GM12878 (cell line): ENCODE results near the gene SLC43A3. TPM values are rescaled to one million over a fixed set of nuclear protein-coding genes. Genes with fewer than 3 reads are reported as not detected.

Experiments used
- CREB1 ChIP-seq: IDR thresholded peaks from 2 replicates; pipeline ENCODE4 v1.6.1; 2012; ENCODE audit warnings: low read depth, mild to moderate bottlenecking, inconsistent platforms
- CUX1 ChIP-seq: IDR thresholded peaks from 2 replicates; pipeline ENCODE4 v1.6.1; 2012; ENCODE audit warnings: improper control_type of control experiment, low read depth, low read length; ENCODE audit not compliant: insufficient replicate concordance
- DPF2 ChIP-seq: fragments of 450-650 bp; IDR thresholded peaks from 2 replicates; pipeline ENCODE4 v1.6.1; 2017; ENCODE audit warnings: mild to moderate bottlenecking
- FOS ChIP-seq: IDR thresholded peaks from 3 replicates; pipeline ENCODE4 v1.6.1; 2011; ENCODE audit warnings: borderline replicate concordance; ENCODE audit not compliant: insufficient read length; ENCODE audit errors: extremely low read depth
- FOXM1 ChIP-seq: IDR thresholded peaks from 2 replicates; pipeline ENCODE4 v1.6.1; 2012; ENCODE audit warnings: low read depth, mild to moderate bottlenecking, inconsistent platforms, low read length, moderate library complexity
- NRF1 ChIP-seq: conservative IDR thresholded peaks from 2 replicates; pipeline ENCODE4 v1.6.1; 2011; ENCODE audit warnings: mild to moderate bottlenecking, low read depth, low read length, improper control_type of control experiment
- SIN3A ChIP-seq: IDR thresholded peaks from 2 replicates; pipeline ENCODE4 v1.6.1; 2012; ENCODE audit warnings: low read depth, low read length, improper control_type of control experiment
- SREBF1 ChIP-seq: IDR thresholded peaks from 2 replicates; pipeline ENCODE4 v1.6.1; 2012; ENCODE audit warnings: mild to moderate bottlenecking, low read length
- TBL1XR1 ChIP-seq: IDR thresholded peaks from 2 replicates; pipeline ENCODE4 v1.6.1; 2012; ENCODE audit warnings: low read depth, low read length, improper control_type of control experiment
- ZSCAN29 ChIP-seq: fragments of 450-650 bp; IDR thresholded peaks from 2 replicates; pipeline ENCODE4 v1.6.1; 2017; ENCODE audit warnings: mild to moderate bottlenecking, moderate library complexity
- polyA plus RNA-seq, 11 experiments: library from polyadenylated mRNA; depleted of rRNA in 4 of 11; unstranded in 6 of 11; stranded (reverse) in 5 of 11; fragments of >200 nt; fragmentation: Nextera tagmentation in 4 of 11; fragmentation: Illumina TruSeq in 1 of 11; extraction: Ambion mirVana in 4 of 11; extraction: Trizol in 1 of 11; gene quantifications; 1 replicate in 1 of 11; 2 replicates in 10 of 11; pipeline versions ENCODE4 v1.2.1 to v1.2.3, GENCODE V29; 2011 to 2016; ENCODE audit warnings: inconsistent platforms in 2 of 11, missing spikeins in 2 of 11, low read depth in 1 of 11
- total RNA-seq, 4 experiments: library from RNA; depleted of rRNA in 3 of 4; stranded (reverse); fragments of >200 nt in 3 of 4; fragmentation: Illumina TruSeq in 1 of 4; extraction: Trizol in 1 of 4; gene quantifications; 2 replicates each; pipeline versions ENCODE4 v1.2.1 to v1.2.3, GENCODE V29; 2013 to 2021
- TF ChIP-seq, protein P1 (sequence below), 3 experiments: IDR thresholded peaks in 2 of 3; conservative IDR thresholded peaks in 1 of 3; 2 replicates each; pipeline ENCODE4 v1.5.1; 2011; ENCODE audit warnings: low read depth in 3 of 3, low read length in 3 of 3, mild to moderate bottlenecking in 3 of 3, control low read depth in 2 of 3, moderate library complexity in 2 of 3, inconsistent platforms in 1 of 3, mixed read lengths in 1 of 3; ENCODE audit not compliant: control insufficient read depth in 2 of 3, insufficient read depth in 1 of 3; ENCODE audit errors: extremely low read depth in 1 of 3
- TF ChIP-seq, protein P2 (sequence below): fragments of 450-650 bp; IDR thresholded peaks from 2 replicates; pipeline ENCODE4 v1.6.1; 2016; ENCODE audit warnings: mild to moderate bottlenecking, moderate library complexity, borderline replicate concordance
- TF ChIP-seq, protein P3 (sequence below): fragments of 450-650 bp; IDR thresholded peaks from 2 replicates; pipeline ENCODE4 v1.6.1; 2017; ENCODE audit warnings: mild to moderate bottlenecking, moderate library complexity

Gene SLC43A3
- total and polyA plus RNA-seq, 10 of the 15 experiments (the other 5 are each of a cell fraction or from before 2014, with no cell fraction given), result 37.5 to 237 (median 132) TPM

DNA sequence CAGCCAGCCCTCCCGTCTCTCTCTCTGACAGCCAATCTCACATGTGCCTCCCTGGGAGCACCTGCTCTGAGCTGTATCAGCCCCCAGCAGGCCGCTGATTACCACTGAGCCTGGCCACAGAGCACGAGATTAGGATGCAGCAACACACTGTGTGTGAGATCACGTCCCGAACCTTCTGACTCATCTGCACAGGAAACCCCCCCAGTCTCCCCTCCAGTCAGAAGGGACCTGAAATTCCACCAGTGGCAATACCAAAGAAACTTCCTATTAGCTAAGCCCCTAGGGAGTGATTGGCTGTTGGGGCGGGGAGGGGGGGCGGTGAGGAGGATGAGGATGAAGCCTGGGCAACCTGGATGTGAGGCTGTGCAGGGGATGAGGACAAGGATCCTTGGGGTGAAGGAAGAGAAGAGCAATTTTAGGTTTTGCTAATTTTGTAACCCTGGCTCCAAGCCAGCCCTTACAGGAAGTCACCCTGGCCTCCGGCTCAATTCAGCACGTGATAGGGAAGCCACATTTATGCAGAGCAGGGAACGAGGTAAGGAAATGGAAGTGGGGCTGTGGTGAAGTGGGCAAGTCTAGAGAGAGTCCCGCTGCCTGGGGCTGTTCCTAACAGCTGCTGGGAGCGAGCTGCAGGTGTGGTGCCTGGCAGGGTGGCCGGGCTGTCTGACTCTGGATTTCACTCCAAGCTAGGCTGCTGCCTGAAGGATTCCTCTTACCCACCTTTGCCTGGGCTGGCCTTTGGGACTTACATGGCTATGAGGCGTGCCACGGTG lies 1.9 kb downstream of the SLC43A3 start (continued):
- TF ChIP-seq CUX1, result peak; percentile 60
- TF ChIP-seq, protein P1, sequence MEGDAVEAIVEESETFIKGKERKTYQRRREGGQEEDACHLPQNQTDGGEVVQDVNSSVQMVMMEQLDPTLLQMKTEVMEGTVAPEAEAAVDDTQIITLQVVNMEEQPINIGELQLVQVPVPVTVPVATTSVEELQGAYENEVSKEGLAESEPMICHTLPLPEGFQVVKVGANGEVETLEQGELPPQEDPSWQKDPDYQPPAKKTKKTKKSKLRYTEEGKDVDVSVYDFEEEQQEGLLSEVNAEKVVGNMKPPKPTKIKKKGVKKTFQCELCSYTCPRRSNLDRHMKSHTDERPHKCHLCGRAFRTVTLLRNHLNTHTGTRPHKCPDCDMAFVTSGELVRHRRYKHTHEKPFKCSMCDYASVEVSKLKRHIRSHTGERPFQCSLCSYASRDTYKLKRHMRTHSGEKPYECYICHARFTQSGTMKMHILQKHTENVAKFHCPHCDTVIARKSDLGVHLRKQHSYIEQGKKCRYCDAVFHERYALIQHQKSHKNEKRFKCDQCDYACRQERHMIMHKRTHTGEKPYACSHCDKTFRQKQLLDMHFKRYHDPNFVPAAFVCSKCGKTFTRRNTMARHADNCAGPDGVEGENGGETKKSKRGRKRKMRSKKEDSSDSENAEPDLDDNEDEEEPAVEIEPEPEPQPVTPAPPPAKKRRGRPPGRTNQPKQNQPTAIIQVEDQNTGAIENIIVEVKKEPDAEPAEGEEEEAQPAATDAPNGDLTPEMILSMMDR (IDR thresholded peaks at IDR 0.05 in 2 of 3, conservative IDR thresholded peaks at IDR 0.05 in 1 of 3; ENCODE audit: control insufficient read depth in 2 of 3, extremely low read depth in 1 of 3, insufficient read depth in 1 of 3, low read depth in 3 of 3, low read length in 3 of 3), result no peak
- TF ChIP-seq, protein P2, sequence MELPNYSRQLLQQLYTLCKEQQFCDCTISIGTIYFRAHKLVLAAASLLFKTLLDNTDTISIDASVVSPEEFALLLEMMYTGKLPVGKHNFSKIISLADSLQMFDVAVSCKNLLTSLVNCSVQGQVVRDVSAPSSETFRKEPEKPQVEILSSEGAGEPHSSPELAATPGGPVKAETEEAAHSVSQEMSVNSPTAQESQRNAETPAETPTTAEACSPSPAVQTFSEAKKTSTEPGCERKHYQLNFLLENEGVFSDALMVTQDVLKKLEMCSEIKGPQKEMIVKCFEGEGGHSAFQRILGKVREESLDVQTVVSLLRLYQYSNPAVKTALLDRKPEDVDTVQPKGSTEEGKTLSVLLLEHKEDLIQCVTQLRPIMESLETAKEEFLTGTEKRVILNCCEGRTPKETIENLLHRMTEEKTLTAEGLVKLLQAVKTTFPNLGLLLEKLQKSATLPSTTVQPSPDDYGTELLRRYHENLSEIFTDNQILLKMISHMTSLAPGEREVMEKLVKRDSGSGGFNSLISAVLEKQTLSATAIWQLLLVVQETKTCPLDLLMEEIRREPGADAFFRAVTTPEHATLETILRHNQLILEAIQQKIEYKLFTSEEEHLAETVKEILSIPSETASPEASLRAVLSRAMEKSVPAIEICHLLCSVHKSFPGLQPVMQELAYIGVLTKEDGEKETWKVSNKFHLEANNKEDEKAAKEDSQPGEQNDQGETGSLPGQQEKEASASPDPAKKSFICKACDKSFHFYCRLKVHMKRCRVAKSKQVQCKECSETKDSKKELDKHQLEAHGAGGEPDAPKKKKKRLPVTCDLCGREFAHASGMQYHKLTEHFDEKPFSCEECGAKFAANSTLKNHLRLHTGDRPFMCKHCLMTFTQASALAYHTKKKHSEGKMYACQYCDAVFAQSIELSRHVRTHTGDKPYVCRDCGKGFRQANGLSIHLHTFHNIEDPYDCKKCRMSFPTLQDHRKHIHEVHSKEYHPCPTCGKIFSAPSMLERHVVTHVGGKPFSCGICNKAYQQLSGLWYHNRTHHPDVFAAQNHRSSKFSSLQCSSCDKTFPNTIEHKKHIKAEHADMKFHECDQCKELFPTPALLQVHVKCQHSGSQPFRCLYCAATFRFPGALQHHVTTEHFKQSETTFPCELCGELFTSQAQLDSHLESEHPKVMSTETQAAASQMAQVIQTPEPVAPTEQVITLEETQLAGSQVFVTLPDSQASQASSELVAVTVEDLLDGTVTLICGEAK, result no peak
- TF ChIP-seq TBL1XR1, result peak; percentile 85; the same call in 1 of the 2 replicates
- TF ChIP-seq, protein P3, sequence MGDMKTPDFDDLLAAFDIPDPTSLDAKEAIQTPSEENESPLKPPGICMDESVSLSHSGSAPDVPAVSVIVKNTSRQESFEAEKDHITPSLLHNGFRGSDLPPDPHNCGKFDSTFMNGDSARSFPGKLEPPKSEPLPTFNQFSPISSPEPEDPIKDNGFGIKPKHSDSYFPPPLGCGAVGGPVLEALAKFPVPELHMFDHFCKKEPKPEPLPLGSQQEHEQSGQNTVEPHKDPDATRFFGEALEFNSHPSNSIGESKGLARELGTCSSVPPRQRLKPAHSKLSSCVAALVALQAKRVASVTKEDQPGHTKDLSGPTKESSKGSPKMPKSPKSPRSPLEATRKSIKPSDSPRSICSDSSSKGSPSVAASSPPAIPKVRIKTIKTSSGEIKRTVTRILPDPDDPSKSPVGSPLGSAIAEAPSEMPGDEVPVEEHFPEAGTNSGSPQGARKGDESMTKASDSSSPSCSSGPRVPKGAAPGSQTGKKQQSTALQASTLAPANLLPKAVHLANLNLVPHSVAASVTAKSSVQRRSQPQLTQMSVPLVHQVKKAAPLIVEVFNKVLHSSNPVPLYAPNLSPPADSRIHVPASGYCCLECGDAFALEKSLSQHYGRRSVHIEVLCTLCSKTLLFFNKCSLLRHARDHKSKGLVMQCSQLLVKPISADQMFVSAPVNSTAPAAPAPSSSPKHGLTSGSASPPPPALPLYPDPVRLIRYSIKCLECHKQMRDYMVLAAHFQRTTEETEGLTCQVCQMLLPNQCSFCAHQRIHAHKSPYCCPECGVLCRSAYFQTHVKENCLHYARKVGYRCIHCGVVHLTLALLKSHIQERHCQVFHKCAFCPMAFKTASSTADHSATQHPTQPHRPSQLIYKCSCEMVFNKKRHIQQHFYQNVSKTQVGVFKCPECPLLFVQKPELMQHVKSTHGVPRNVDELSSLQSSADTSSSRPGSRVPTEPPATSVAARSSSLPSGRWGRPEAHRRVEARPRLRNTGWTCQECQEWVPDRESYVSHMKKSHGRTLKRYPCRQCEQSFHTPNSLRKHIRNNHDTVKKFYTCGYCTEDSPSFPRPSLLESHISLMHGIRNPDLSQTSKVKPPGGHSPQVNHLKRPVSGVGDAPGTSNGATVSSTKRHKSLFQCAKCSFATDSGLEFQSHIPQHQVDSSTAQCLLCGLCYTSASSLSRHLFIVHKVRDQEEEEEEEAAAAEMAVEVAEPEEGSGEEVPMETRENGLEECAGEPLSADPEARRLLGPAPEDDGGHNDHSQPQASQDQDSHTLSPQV, result 0 out of 2 replicates have a peak, but pooled peaks have one; percentile 31
- peak; percentile 86 for TF ChIP-seq CREB1
- TF ChIP-seq FOXM1, result peak; percentile 97
- TF ChIP-seq FOS, result no peak
- TF ChIP-seq SREBF1, result no peak
- 0 out of 2 replicates have a peak, but pooled peaks have one; percentile 83 for TF ChIP-seq SIN3A
- TF ChIP-seq ZSCAN29, result no peak
- peak; percentile 90 for TF ChIP-seq DPF2
- no peak for TF ChIP-seq NRF1
